Subcutaneous abdominal adipose tissue (tissue), 5 donors: ENCODE results near the gene EFCAB5.
"Not testable (repeated sequence)": the region's sequence is repeated elsewhere in the genome, so short reads cannot be mapped to it uniquely, and the experiment has no call there.

Source experiments
- H3K27ac ChIP-seq: one replicate; pipeline ENCODE4 v1.7.0; 2013; ENCODE audit warnings: low read depth, mild to moderate bottlenecking, inconsistent platforms, low read length, moderate library complexity
- H3K27me3 ChIP-seq, 5 donors: one replicate each; pipeline ENCODE4 v1.7.0; 2013; ENCODE audit warnings: low read length in 5 of 5, inconsistent platforms in 1 of 5; ENCODE audit not compliant: control insufficient read depth in 5 of 5, insufficient read depth in 4 of 5
- H3K36me3 ChIP-seq, 5 donors: one replicate each; pipeline ENCODE4 v1.7.0; 2013; ENCODE audit warnings: low read length in 5 of 5; ENCODE audit not compliant: control insufficient read depth in 5 of 5, insufficient read depth in 5 of 5
- H3K4me1 ChIP-seq, 5 donors: one replicate each; pipeline ENCODE4 v1.7.0; 2013; ENCODE audit warnings: low read length in 5 of 5, mild to moderate bottlenecking in 3 of 5, moderate library complexity in 1 of 5; ENCODE audit not compliant: control insufficient read depth in 5 of 5, insufficient read depth in 5 of 5
- H3K4me3 ChIP-seq, 5 donors: one replicate each; pipeline ENCODE4 v1.7.0; 2013; ENCODE audit warnings: low read length in 5 of 5, low read depth in 1 of 5
- H3K9ac ChIP-seq, 5 donors: one replicate each; pipeline ENCODE4 v1.7.0; 2013; ENCODE audit warnings: low read length in 5 of 5, mild to moderate bottlenecking in 4 of 5, moderate library complexity in 3 of 5
- H3K9me3 ChIP-seq, 5 donors: one replicate each; pipeline ENCODE4 v1.7.0; 2013; ENCODE audit warnings: low read length in 5 of 5; ENCODE audit not compliant: control insufficient read depth in 5 of 5
- donor health status: healthy.
- donor health status: healthy.
- donor health status: healthy.
- donor health status: healthy.
- donor health status: healthy.

Gene EFCAB5

DNA sequence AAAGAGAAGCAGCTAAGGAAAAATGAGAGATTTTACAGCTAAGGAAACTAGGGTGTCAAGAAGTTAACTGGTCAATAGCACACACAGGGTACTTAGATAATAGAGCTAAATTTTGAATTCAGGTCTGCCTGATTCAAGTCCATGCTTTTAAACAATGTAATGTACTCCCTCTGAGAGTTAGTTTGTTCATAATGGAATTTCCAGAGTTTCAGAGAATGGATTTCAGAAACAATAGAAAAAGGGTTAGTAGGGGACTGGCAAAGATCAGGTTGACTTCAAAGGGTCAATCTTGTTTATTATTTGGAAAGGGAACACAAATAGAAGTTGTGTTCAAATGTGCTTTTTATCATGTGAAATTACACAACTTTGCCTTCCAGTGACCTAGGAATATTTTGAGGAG, 193.1 kb downstream of the EFCAB5 start:
- H3K9me3 ChIP-seq, result no peaks in the 10 kb centered on the region
- H3K4me1 ChIP-seq, result peaks cover 0 to 7% (median 0%) of the 10 kb centered on the region in 5 donors
- no peak overlapping the region for H3K9ac ChIP-seq
- no peak overlapping the region for H3K4me3 ChIP-seq
- peaks cover 5 to 30% (median 15%) of the 10 kb centered on the region in 5 donors for H3K36me3 ChIP-seq
- no peak overlapping the region for H3K27ac ChIP-seq
- no peaks in the 10 kb centered on the region for H3K27me3 ChIP-seq

DNA sequence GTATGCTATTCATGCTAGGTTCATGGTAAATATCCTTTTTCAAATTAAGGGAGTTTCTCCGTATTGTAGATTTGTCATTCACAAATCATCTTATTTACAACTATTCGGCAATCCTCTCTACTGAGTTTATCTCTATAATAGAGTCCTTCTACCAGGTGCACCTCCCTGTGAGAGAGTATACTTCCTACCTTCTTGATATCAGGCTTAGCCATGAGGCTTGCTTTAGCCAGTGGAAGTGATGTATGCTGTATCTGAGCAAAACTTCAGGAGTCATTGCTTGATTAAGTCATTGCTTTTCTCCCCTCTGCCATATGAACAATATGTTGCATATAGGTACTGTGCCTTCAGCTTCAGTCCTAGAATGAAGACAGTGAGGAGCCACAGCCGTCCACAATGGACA, 195.7 kb downstream of the EFCAB5 start:
- Histone ChIP-seq H3K4me1 (peaks cover 0 to 7% (median 0%) of the 10 kb centered on the region in 5 donors), H3K27me3 (no peaks in the 10 kb centered on the region), H3K4me3 (no peak overlapping the region), H3K27ac (no peak overlapping the region), H3K36me3 (peaks cover 3 to 25% (median 11%) of the 10 kb centered on the region in 5 donors), H3K9me3 (no peaks in the 10 kb centered on the region), H3K9ac (no peak overlapping the region)

DNA sequence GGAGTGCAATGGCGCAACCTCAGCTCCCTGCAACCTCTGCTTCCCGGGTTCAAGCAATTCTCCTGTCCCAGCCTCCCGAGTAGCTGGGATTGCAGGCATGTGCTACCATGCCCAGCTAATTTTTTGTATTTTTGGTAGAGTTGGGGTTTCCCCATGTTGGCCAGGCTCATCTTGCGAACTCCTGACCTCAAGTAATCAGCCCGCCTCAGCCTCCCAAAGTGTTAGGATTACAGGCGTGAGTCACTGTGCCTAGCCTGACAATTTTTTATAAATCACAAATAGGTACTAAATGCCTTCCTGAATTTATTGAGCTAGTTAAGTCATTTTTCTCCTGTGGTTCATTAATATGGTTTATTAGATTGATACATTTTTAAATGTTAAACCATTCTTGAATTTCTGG, 206.4 kb downstream of the EFCAB5 start:
- H3K27ac ChIP-seq, H3K4me3 ChIP-seq, H3K9ac ChIP-seq, H3K27me3 ChIP-seq, H3K36me3 ChIP-seq, H3K4me1 ChIP-seq, H3K9me3 ChIP-seq: not testable (repeated sequence)

DNA sequence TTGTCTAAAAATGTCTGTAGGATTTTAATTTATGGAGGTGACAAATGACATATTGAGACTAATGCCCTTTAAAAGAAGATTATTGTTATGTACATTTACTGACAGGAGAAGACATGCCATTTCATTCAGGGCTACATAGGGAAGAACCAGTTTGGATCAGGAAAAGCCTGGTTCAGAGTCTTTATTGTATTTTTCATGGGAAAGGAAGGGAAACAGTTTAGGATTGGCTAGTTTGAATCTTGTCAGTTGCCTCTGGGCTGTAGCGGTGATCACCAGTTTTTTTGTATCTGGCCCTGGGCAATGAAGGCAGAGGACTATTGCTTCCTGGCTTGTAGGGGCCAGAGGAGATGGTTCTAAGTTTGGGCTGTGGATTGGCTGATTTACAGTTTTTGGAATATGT, 206.9 kb downstream of the EFCAB5 start:
- H3K4me1 ChIP-seq, result no peaks in the 10 kb centered on the region
- H3K27me3 ChIP-seq, result no peaks in the 10 kb centered on the region
- no peak overlapping the region for H3K27ac ChIP-seq
- H3K36me3 ChIP-seq, result peaks cover 0 to 2% (median 0%) of the 10 kb centered on the region in 5 donors
- H3K4me3 ChIP-seq, result no peak overlapping the region
- H3K9me3 ChIP-seq, result no peaks in the 10 kb centered on the region
- H3K9ac ChIP-seq, result no peak overlapping the region

DNA sequence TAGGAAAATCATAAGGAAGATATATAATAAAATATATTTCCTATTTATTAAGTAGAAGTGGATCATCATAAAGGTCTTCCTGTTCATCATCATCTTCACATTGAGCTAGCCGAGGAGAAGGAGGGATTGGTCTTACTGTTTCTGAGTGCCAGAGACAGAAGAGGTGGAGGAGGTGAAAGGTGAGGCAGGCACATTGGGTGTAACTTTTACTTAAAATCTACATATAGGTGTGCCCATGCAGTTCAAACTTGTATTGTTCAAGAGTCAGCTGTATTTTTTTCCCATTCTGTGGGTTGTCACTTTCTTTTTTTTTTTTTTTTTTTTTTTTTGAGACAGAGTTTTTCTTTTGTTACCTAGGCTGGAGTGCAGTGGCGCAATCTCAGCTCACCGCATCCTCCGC, 210.0 kb downstream of the EFCAB5 start:
- Histone ChIP-seq H3K27ac (no peak overlapping the region), H3K9ac (no peak overlapping the region), H3K9me3 (no peaks in the 10 kb centered on the region), H3K27me3 (no peaks in the 10 kb centered on the region), H3K36me3 (peaks cover 0 to 2% (median 0%) of the 10 kb centered on the region in 5 donors), H3K4me3 (no peak overlapping the region), H3K4me1 (peaks cover 0 to 3% (median 0%) of the 10 kb centered on the region in 5 donors)

DNA sequence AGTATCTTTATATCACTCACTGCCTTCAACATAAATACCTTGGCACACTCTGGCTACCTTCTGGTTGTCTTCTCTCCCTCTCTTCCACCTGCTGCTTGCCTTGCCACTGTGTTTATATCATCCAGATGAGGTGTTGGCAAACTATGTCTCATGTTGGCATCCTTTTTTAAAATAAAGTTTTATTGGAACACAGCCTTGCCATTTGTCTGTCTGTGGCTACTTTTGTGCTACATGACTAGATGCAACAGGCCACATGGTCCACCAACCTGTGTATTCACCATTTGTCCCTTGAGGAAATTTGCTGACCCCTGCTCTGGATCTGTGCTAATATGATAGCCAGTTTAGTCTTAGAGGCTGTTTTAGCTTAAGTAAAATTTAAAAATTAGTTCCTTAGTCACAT, 212.0 kb downstream of the EFCAB5 start:
- H3K36me3 ChIP-seq, result peaks cover 0 to 7% (median 0%) of the 10 kb centered on the region in 5 donors
- H3K27me3 ChIP-seq, result no peaks in the 10 kb centered on the region
- peaks cover 0 to 3% (median 0%) of the 10 kb centered on the region in 5 donors for H3K4me1 ChIP-seq
- H3K4me3 ChIP-seq, result no peak overlapping the region
- no peak overlapping the region for H3K27ac ChIP-seq
- no peaks in the 10 kb centered on the region for H3K9me3 ChIP-seq
- no peak overlapping the region for H3K9ac ChIP-seq

DNA sequence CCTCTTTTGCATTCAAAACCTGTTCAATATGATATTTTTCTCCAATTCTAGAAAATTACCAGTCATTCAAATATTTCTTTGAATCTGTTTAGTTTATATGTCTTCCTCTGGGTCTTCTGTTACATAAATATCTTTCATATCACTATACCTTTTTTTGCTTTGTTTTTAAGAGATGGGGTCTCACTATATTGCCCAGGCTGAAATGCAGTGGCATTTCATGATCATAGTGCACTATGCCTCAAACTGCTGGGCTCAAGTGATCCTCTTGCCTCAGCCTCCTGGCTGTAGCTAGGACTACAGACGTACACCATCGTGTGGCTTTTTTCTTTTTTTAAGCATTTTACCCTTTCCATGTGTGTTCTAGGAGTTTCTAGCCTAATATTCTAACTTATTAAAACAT, 214.0 kb downstream of the EFCAB5 start:
- H3K36me3 ChIP-seq, result peaks cover 0 to 9% (median 0%) of the 10 kb centered on the region in 5 donors
- H3K9ac ChIP-seq, result no peak overlapping the region
- no peak overlapping the region for H3K27ac ChIP-seq
- H3K4me3 ChIP-seq, result no peak overlapping the region
- H3K27me3 ChIP-seq, result no peaks in the 10 kb centered on the region
- peaks cover 0 to 3% (median 0%) of the 10 kb centered on the region in 5 donors for H3K4me1 ChIP-seq
- H3K9me3 ChIP-seq, result peaks cover 0 to 4% (median 0%) of the 10 kb centered on the region in 5 donors
